Measurements from ENCODE around the gene PTPRG.

- TF ChIP-seq CTCF (IDR thresholded peaks at IDR 0.05; ENCODE audit: insufficient read depth, low read depth, low read length) (no peak), EZH2 (IDR thresholded peaks at IDR 0.05; ENCODE audit: insufficient read depth, low read length) (no peak)
Observed at GRCh38 chr3:61924090-61924735, 362.8 kb downstream of the PTPRG start.
